LNCaP clone FGC (cell line): ENCODE measurements around the gene RPA3.

ENCODE experiments used
- DNase-seq: peaks from one replicate; pipeline ENCODE4 v3.0.0-alpha.2; 2011; ENCODE audit warnings: low read depth
- H3K4me3 ChIP-seq: 2 replicates; pipeline ENCODE4 v1.5.1; 2011; ENCODE audit warnings: mild to moderate bottlenecking, low read depth, low read length, control low read depth
- CTCF ChIP-seq: IDR thresholded peaks from 2 replicates; pipeline ENCODE4 v1.5.1; 2012; ENCODE audit warnings: mild to moderate bottlenecking; ENCODE audit not compliant: control insufficient read depth, insufficient read depth; ENCODE audit errors: extremely low read depth

Gene RPA3

GRCh38 chr7:7745258-7745657, 26.9 kb upstream of the RPA3 start:
- no peak for TF ChIP-seq CTCF
- DNase-seq, result no peak
- no peak overlapping the region for H3K4me3 ChIP-seq

GRCh38 chr7:7742223-7742622, 23.8 kb upstream of the RPA3 start:
- TF ChIP-seq CTCF, result no peak
- DNase-seq, result no peak
- no peak overlapping the region for H3K4me3 ChIP-seq

- no peak for DNase-seq
- TF ChIP-seq CTCF, result no peak
- H3K4me3 ChIP-seq, result no peak overlapping the region
Measured at GRCh38 chr7:7740037-7740355, 21.6 kb upstream of the RPA3 start.

- no peak overlapping the region for H3K4me3 ChIP-seq
- no peak for DNase-seq
- no peak for TF ChIP-seq CTCF
Measured at GRCh38 chr7:7739204-7740036, 21.0 kb upstream of the RPA3 start.

DNA sequence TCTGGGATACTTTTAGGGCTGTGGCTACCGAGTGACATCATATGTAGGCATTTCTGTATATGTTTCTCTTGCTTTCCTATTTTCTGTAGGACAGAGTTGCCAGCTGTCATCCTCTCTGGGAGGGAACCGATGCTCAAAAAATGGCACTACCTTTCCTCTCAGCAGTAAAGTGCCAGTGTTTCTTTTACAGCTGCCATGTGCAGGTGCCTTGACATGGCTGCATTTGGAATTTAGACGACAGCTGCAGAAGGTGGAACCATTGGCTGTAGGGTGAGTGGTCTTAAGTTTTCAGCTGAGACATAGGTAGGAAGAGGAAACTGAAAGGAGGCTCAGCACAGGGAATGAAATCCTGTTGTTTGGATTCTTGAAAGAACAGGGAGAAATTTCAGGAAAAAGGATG, 20.2 kb upstream of the RPA3 start:
- DNase-seq, result no peak
- H3K4me3 ChIP-seq, result no peak overlapping the region
- TF ChIP-seq CTCF, result no peak

DNA sequence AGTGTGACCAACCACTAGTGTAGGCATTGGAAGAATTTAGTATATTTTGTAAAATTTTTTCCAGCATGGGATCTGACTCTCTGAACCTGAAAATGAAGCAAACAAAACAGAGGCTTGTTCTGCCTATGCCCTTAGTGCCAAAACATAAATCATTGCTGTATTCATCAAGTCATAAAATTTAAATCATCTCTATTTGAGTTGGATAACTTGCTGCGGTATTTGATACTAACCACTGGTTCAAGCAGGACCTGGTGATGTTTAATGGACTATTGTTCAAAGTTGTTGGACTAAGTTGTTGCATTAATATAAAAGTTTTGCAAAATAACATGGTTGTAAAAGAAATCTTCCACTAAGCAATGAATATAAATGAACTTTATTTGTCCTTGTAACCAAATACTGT, 19.8 kb upstream of the RPA3 start:
- no peak for DNase-seq
- H3K4me3 ChIP-seq, result no peak overlapping the region

More for the DNA sequence above, 19.8 kb upstream of the RPA3 start:
- no peak for TF ChIP-seq CTCF
